WTC11 (cell line): Measurements from ENCODE around the gene NPHP3. TPM values are rescaled to one million over a fixed set of nuclear protein-coding genes. Genes with fewer than 3 reads are reported as not detected.

Source experiments
- ATAC-seq: fragments of 200-7000 bp; cut with Tn5 transposase; 2 replicates; pipeline ENCODE4 v1.10.0; 2021; ENCODE audit warnings: mild to moderate bottlenecking, moderate library complexity
- CTCF ChIA-PET: fragments of 300-600 bp; sonication (Branson Sonifier 250); formaldehyde crosslinking; loops from one replicate; lab custom pipeline; 2021; ENCODE audit warnings: antibody characterized with exemption; lab: Charles Lee
- POLR2A ChIA-PET: fragments of 350-600 bp; sonication (Branson Sonifier 250); formaldehyde crosslinking; loops from one replicate; lab custom pipeline; 2021; ENCODE audit warnings: antibody characterized with exemption; lab: Charles Lee
- DNase-seq: peaks from one replicate; pipeline ENCODE4 v3.0.0; 2021; ENCODE audit warnings: low spot score
- H3K27ac Mint-ChIP-seq: 2 replicates; pipeline ENCODE4 v1.8.0; 2021; ENCODE audit warnings: mixed read lengths
- H3K27me3 Mint-ChIP-seq: 2 replicates; pipeline ENCODE4 v1.8.0; 2021; ENCODE audit warnings: low read depth, mild to moderate bottlenecking, moderate library complexity, mixed read lengths
- H3K36me3 Mint-ChIP-seq: 2 replicates; pipeline ENCODE4 v1.8.0; 2021; ENCODE audit warnings: mixed read lengths
- H3K4me1 Mint-ChIP-seq: 2 replicates; pipeline ENCODE4 v1.8.0; 2022; ENCODE audit warnings: mixed read lengths
- H3K4me3 Mint-ChIP-seq: 2 replicates; pipeline ENCODE4 v1.8.0; 2021; ENCODE audit warnings: mild to moderate bottlenecking, moderate library complexity, mixed read lengths
- H3K9me3 Mint-ChIP-seq: 2 replicates; pipeline ENCODE4 v1.8.0; 2021; ENCODE audit warnings: mixed read lengths
- ATF1 ChIP-seq: sonication (generic); formaldehyde crosslinking; IDR thresholded peaks from 2 replicates; pipeline ENCODE4 v1.8.1; 2023; ENCODE audit warnings: mild to moderate bottlenecking, moderate library complexity, missing genetic modification reagents
- CREM ChIP-seq: sonication (generic); formaldehyde crosslinking; IDR thresholded peaks from 2 replicates; pipeline ENCODE4 v1.8.1; 2022; ENCODE audit warnings: mild to moderate bottlenecking, missing genetic modification reagents, moderate library complexity
- ESRRA ChIP-seq: sonication (generic); formaldehyde crosslinking; IDR thresholded peaks from 2 replicates; pipeline ENCODE4 v1.8.1; 2022; ENCODE audit warnings: mild to moderate bottlenecking, missing genetic modification reagents, borderline replicate concordance
- ETV6 ChIP-seq: sonication (generic); formaldehyde crosslinking; IDR thresholded peaks from 2 replicates; pipeline ENCODE4 v1.8.1; 2022; ENCODE audit warnings: mild to moderate bottlenecking, missing genetic modification reagents
- KAT7 ChIP-seq: sonication (generic); formaldehyde crosslinking; IDR thresholded peaks from 2 replicates; pipeline ENCODE4 v1.8.1; 2023; ENCODE audit warnings: missing genetic modification reagents, mild to moderate bottlenecking, borderline replicate concordance
- MXD4 ChIP-seq: fragments of 250-450 bp; sonication (Bioruptor Pico); IDR thresholded peaks from 2 replicates; pipeline ENCODE4 v1.8.0; 2021; ENCODE audit warnings: mild to moderate bottlenecking, moderate library complexity, borderline replicate concordance
- NFATC4 ChIP-seq: fragments of 250-450 bp; sonication (Bioruptor Pico); IDR thresholded peaks from 2 replicates; pipeline ENCODE4 v1.9.0; 2021; ENCODE audit warnings: mild to moderate bottlenecking
- PRRX2 ChIP-seq: fragments of 250-450 bp; sonication (Bioruptor Pico); IDR thresholded peaks from 2 replicates; pipeline ENCODE4 v1.8.0; 2021; ENCODE audit warnings: mild to moderate bottlenecking
- RORB ChIP-seq: fragments of 250-450 bp; sonication (Bioruptor Pico); IDR thresholded peaks from 2 replicates; pipeline ENCODE4 v1.9.0; 2021; ENCODE audit warnings: mild to moderate bottlenecking
- TP53 ChIP-seq: sonication (generic); formaldehyde crosslinking; IDR thresholded peaks from 2 replicates; pipeline ENCODE4 v1.8.1; 2023; ENCODE audit warnings: mild to moderate bottlenecking, missing genetic modification reagents
- total RNA-seq: library from RNA; stranded (reverse); gene quantifications from 3 replicates; pipeline ENCODE4 v1.2.3, GENCODE V29; 2021
- TF ChIP-seq, protein P1 (sequence below): sonication (generic); formaldehyde crosslinking; IDR thresholded peaks from 2 replicates; pipeline ENCODE4 v1.8.1; 2022; ENCODE audit warnings: mild to moderate bottlenecking, missing genetic modification reagents, moderate library complexity, borderline replicate concordance
- TF ChIP-seq, protein P2 (sequence below): sonication (generic); formaldehyde crosslinking; IDR thresholded peaks from 2 replicates; pipeline ENCODE4 v1.8.0; 2022; ENCODE audit warnings: mild to moderate bottlenecking, missing genetic modification reagents
- TF ChIP-seq, protein P3 (sequence below): fragments of 250-450 bp; sonication (Bioruptor Pico); IDR thresholded peaks from 2 replicates; pipeline ENCODE4 v1.8.0; 2021; ENCODE audit warnings: mild to moderate bottlenecking
- TF ChIP-seq, protein P4 (sequence below): sonication (generic); formaldehyde crosslinking; IDR thresholded peaks from 2 replicates; pipeline ENCODE4 v1.8.1; 2023; ENCODE audit warnings: mild to moderate bottlenecking, missing genetic modification reagents, moderate library complexity
- TF ChIP-seq, protein P5 (sequence below): fragments of 200-600 bp; IDR thresholded peaks from 2 replicates; pipeline ENCODE4 v1.8.0; 2022; ENCODE audit warnings: antibody characterized with exemption
- TF ChIP-seq, protein P6 (sequence below): sonication (generic); formaldehyde crosslinking; IDR thresholded peaks from 2 replicates; pipeline ENCODE4 v1.8.1; 2022; ENCODE audit warnings: mild to moderate bottlenecking, moderate library complexity, missing genetic modification reagents
- TF ChIP-seq, protein P7 (sequence below): fragments of 250-450 bp; sonication (Bioruptor Pico); IDR thresholded peaks from 2 replicates; pipeline ENCODE4 v1.9.0; 2021; ENCODE audit warnings: mild to moderate bottlenecking, borderline replicate concordance
- TF ChIP-seq, protein P8 (sequence below): fragments of 250-450 bp; sonication (Bioruptor Pico); IDR thresholded peaks from 2 replicates; pipeline ENCODE4 v1.9.0; 2021; ENCODE audit warnings: mild to moderate bottlenecking
- TF ChIP-seq, protein P9 (sequence below): sonication (generic); formaldehyde crosslinking; IDR thresholded peaks from 2 replicates; pipeline ENCODE4 v1.8.0; 2022; ENCODE audit warnings: missing genetic modification reagents

Gene NPHP3
- total RNA-seq, 1 experiment from 2014 or later: 15.4 TPM

DNA sequence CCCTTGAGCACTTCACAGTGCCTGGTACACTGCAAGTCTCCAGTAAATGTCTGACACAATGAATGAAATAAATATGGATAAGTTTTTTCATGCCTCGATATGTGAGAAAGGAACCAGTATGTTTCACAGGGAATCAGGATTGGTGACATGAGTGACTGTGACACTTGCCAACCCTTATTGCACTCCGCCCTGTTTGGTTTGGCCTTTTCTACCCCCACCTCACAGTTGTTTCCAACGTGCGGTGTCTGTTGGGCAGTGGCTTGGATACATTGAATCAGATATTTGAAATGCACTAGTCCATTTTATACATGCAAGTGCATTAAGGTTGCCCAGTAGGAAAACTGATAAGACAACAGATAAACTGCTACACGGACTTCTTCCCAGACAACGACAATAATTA, 2.0 kb downstream of the NPHP3 start:
- Mint-ChIP-seq H3K4me1 (peaks cover 21% of the 10 kb centered on the region), H3K27ac (no peak overlapping the region), H3K36me3 (peaks cover 15% of the 10 kb centered on the region), H3K4me3 (peak overlapping the region; percentile 91), H3K9me3 (no peaks in the 10 kb centered on the region), H3K27me3 (no peaks in the 10 kb centered on the region)
- no peak for ATAC-seq
- ChIA-PET POLR2A (no interaction called here), CTCF (no interaction called here)
- DNase-seq: no peak
- TF ChIP-seq KAT7 (CRISPR knock-in tag): no peak
- TF ChIP-seq NFATC4 (CRISPR knock-in tag): no peak
- TF ChIP-seq CREM (CRISPR knock-in tag): no peak
- TF ChIP-seq, protein P1, sequence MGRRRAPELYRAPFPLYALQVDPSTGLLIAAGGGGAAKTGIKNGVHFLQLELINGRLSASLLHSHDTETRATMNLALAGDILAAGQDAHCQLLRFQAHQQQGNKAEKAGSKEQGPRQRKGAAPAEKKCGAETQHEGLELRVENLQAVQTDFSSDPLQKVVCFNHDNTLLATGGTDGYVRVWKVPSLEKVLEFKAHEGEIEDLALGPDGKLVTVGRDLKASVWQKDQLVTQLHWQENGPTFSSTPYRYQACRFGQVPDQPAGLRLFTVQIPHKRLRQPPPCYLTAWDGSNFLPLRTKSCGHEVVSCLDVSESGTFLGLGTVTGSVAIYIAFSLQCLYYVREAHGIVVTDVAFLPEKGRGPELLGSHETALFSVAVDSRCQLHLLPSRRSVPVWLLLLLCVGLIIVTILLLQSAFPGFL (CRISPR knock-in tag): no peak
- TF ChIP-seq RORB (CRISPR knock-in tag): no peak
- TF ChIP-seq, protein P2, sequence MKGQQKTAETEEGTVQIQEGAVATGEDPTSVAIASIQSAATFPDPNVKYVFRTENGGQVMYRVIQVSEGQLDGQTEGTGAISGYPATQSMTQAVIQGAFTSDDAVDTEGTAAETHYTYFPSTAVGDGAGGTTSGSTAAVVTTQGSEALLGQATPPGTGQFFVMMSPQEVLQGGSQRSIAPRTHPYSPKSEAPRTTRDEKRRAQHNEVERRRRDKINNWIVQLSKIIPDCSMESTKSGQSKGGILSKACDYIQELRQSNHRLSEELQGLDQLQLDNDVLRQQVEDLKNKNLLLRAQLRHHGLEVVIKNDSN (CRISPR knock-in tag): no peak
- no peak for TF ChIP-seq ETV6
- no peak for TF ChIP-seq PRRX2 (CRISPR knock-in tag)
- TF ChIP-seq, protein P3, sequence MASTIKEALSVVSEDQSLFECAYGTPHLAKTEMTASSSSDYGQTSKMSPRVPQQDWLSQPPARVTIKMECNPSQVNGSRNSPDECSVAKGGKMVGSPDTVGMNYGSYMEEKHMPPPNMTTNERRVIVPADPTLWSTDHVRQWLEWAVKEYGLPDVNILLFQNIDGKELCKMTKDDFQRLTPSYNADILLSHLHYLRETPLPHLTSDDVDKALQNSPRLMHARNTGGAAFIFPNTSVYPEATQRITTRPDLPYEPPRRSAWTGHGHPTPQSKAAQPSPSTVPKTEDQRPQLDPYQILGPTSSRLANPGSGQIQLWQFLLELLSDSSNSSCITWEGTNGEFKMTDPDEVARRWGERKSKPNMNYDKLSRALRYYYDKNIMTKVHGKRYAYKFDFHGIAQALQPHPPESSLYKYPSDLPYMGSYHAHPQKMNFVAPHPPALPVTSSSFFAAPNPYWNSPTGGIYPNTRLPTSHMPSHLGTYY: no peak
- TF ChIP-seq, protein P4, sequence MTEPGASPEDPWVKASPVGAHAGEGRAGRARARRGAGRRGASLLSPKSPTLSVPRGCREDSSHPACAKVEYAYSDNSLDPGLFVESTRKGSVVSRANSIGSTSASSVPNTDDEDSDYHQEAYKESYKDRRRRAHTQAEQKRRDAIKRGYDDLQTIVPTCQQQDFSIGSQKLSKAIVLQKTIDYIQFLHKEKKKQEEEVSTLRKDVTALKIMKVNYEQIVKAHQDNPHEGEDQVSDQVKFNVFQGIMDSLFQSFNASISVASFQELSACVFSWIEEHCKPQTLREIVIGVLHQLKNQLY: no peak
- TF ChIP-seq, protein P5, sequence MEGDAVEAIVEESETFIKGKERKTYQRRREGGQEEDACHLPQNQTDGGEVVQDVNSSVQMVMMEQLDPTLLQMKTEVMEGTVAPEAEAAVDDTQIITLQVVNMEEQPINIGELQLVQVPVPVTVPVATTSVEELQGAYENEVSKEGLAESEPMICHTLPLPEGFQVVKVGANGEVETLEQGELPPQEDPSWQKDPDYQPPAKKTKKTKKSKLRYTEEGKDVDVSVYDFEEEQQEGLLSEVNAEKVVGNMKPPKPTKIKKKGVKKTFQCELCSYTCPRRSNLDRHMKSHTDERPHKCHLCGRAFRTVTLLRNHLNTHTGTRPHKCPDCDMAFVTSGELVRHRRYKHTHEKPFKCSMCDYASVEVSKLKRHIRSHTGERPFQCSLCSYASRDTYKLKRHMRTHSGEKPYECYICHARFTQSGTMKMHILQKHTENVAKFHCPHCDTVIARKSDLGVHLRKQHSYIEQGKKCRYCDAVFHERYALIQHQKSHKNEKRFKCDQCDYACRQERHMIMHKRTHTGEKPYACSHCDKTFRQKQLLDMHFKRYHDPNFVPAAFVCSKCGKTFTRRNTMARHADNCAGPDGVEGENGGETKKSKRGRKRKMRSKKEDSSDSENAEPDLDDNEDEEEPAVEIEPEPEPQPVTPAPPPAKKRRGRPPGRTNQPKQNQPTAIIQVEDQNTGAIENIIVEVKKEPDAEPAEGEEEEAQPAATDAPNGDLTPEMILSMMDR: no peak
- TF ChIP-seq, protein P6, sequence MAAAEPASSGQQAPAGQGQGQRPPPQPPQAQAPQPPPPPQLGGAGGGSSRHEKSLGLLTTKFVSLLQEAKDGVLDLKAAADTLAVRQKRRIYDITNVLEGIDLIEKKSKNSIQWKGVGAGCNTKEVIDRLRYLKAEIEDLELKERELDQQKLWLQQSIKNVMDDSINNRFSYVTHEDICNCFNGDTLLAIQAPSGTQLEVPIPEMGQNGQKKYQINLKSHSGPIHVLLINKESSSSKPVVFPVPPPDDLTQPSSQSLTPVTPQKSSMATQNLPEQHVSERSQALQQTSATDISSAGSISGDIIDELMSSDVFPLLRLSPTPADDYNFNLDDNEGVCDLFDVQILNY (CRISPR knock-in tag): no peak
- TF ChIP-seq, protein P7, sequence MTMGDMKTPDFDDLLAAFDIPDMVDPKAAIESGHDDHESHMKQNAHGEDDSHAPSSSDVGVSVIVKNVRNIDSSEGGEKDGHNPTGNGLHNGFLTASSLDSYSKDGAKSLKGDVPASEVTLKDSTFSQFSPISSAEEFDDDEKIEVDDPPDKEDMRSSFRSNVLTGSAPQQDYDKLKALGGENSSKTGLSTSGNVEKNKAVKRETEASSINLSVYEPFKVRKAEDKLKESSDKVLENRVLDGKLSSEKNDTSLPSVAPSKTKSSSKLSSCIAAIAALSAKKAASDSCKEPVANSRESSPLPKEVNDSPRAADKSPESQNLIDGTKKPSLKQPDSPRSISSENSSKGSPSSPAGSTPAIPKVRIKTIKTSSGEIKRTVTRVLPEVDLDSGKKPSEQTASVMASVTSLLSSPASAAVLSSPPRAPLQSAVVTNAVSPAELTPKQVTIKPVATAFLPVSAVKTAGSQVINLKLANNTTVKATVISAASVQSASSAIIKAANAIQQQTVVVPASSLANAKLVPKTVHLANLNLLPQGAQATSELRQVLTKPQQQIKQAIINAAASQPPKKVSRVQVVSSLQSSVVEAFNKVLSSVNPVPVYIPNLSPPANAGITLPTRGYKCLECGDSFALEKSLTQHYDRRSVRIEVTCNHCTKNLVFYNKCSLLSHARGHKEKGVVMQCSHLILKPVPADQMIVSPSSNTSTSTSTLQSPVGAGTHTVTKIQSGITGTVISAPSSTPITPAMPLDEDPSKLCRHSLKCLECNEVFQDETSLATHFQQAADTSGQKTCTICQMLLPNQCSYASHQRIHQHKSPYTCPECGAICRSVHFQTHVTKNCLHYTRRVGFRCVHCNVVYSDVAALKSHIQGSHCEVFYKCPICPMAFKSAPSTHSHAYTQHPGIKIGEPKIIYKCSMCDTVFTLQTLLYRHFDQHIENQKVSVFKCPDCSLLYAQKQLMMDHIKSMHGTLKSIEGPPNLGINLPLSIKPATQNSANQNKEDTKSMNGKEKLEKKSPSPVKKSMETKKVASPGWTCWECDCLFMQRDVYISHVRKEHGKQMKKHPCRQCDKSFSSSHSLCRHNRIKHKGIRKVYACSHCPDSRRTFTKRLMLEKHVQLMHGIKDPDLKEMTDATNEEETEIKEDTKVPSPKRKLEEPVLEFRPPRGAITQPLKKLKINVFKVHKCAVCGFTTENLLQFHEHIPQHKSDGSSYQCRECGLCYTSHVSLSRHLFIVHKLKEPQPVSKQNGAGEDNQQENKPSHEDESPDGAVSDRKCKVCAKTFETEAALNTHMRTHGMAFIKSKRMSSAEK (CRISPR knock-in tag): no peak
- TF ChIP-seq, protein P8, sequence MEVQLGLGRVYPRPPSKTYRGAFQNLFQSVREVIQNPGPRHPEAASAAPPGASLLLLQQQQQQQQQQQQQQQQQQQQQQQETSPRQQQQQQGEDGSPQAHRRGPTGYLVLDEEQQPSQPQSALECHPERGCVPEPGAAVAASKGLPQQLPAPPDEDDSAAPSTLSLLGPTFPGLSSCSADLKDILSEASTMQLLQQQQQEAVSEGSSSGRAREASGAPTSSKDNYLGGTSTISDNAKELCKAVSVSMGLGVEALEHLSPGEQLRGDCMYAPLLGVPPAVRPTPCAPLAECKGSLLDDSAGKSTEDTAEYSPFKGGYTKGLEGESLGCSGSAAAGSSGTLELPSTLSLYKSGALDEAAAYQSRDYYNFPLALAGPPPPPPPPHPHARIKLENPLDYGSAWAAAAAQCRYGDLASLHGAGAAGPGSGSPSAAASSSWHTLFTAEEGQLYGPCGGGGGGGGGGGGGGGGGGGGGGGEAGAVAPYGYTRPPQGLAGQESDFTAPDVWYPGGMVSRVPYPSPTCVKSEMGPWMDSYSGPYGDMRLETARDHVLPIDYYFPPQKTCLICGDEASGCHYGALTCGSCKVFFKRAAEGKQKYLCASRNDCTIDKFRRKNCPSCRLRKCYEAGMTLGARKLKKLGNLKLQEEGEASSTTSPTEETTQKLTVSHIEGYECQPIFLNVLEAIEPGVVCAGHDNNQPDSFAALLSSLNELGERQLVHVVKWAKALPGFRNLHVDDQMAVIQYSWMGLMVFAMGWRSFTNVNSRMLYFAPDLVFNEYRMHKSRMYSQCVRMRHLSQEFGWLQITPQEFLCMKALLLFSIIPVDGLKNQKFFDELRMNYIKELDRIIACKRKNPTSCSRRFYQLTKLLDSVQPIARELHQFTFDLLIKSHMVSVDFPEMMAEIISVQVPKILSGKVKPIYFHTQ (CRISPR knock-in tag): no peak
- no peak for TF ChIP-seq MXD4
- TF ChIP-seq ATF1 (CRISPR knock-in tag): no peak
- no peak for TF ChIP-seq ESRRA
- TF ChIP-seq, protein P9, sequence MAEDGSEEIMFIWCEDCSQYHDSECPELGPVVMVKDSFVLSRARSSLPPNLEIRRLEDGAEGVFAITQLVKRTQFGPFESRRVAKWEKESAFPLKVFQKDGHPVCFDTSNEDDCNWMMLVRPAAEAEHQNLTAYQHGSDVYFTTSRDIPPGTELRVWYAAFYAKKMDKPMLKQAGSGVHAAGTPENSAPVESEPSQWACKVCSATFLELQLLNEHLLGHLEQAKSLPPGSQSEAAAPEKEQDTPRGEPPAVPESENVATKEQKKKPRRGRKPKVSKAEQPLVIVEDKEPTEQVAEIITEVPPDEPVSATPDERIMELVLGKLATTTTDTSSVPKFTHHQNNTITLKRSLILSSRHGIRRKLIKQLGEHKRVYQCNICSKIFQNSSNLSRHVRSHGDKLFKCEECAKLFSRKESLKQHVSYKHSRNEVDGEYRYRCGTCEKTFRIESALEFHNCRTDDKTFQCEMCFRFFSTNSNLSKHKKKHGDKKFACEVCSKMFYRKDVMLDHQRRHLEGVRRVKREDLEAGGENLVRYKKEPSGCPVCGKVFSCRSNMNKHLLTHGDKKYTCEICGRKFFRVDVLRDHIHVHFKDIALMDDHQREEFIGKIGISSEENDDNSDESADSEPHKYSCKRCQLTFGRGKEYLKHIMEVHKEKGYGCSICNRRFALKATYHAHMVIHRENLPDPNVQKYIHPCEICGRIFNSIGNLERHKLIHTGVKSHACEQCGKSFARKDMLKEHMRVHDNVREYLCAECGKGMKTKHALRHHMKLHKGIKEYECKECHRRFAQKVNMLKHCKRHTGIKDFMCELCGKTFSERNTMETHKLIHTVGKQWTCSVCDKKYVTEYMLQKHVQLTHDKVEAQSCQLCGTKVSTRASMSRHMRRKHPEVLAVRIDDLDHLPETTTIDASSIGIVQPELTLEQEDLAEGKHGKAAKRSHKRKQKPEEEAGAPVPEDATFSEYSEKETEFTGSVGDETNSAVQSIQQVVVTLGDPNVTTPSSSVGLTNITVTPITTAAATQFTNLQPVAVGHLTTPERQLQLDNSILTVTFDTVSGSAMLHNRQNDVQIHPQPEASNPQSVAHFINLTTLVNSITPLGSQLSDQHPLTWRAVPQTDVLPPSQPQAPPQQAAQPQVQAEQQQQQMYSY (CRISPR knock-in tag): no peak
- TF ChIP-seq TP53 (CRISPR knock-in tag): no peak
